Mononuclear cell (primary cell): ENCODE data around the gene YARS1. TPM values are rescaled to one million over a fixed set of nuclear protein-coding genes. Genes with fewer than 3 reads are reported as not detected.
"Not testable (repeated sequence)": the region's sequence is repeated elsewhere in the genome, so short reads cannot be mapped to it uniquely, and the experiment has no call there.

ENCODE experiments used
- H3K27me3 ChIP-seq: 2 replicates; pipeline ENCODE4 v1.6.0; 2011; ENCODE audit warnings: low read length, control low read depth; ENCODE audit not compliant: insufficient read depth
- H3K4me1 ChIP-seq: 2 replicates; pipeline ENCODE4 v1.5.1; 2011; ENCODE audit warnings: mild to moderate bottlenecking, low read length, control low read depth; ENCODE audit not compliant: insufficient read depth
- H3K4me3 ChIP-seq: 2 replicates; pipeline ENCODE4 v1.5.1; 2011; ENCODE audit warnings: mild to moderate bottlenecking, low read length, moderate library complexity
- H3K9me3 ChIP-seq: 2 replicates; pipeline ENCODE4 v1.5.1; 2011; ENCODE audit warnings: low read depth, mild to moderate bottlenecking, control low read depth, low read length
- total RNA-seq: library from RNA; depleted of rRNA; stranded (reverse); fragments of >200 nt; gene quantifications from one replicate; pipeline ENCODE4 v1.2.3, GENCODE V29; 2012

YARS1 gene
- total RNA-seq, 1 donor = 88.7 TPM

- H3K4me1 ChIP-seq = no peaks in the 10 kb centered on the region
- H3K9me3 ChIP-seq = no peaks in the 10 kb centered on the region
- no peaks in the 10 kb centered on the region for H3K27me3 ChIP-seq
- no peak overlapping the region for H3K4me3 ChIP-seq
These were observed 13.1 kb upstream of the YARS1 start for GRCh38 chr1:32830092-32830852.

- no peaks in the 10 kb centered on the region for H3K9me3 ChIP-seq
These were observed 11.2 kb upstream of the YARS1 start for GRCh38 chr1:32828341-32828740.

GRCh38 chr1:32825181-32825580 is 8.0 kb upstream of the YARS1 start:
- Histone ChIP-seq H3K27me3 (no peaks in the 10 kb centered on the region), H3K4me1 (peaks cover 11% of the 10 kb centered on the region), H3K9me3 (no peaks in the 10 kb centered on the region), H3K4me3 (no peak overlapping the region)

More at GRCh38 chr1:32828341-32828740, 11.2 kb upstream of the YARS1 start:
- no peaks in the 10 kb centered on the region for H3K27me3 ChIP-seq
- H3K4me1 ChIP-seq = no peaks in the 10 kb centered on the region
- no peak overlapping the region for H3K4me3 ChIP-seq

GRCh38 chr1:32818804-32819541 is 1.8 kb upstream of the YARS1 start:
- peaks cover 59% of the 10 kb centered on the region for H3K4me1 ChIP-seq
- no peaks in the 10 kb centered on the region for H3K9me3 ChIP-seq
- H3K4me3 ChIP-seq = peak overlapping the region; percentile 83
- H3K27me3 ChIP-seq = no peaks in the 10 kb centered on the region

- no peaks in the 10 kb centered on the region for H3K27me3 ChIP-seq
- H3K4me3 ChIP-seq = peak overlapping the region; percentile 83
- H3K4me1 ChIP-seq = peaks cover 59% of the 10 kb centered on the region
- H3K9me3 ChIP-seq = no peaks in the 10 kb centered on the region
These were observed 943 bp upstream of the YARS1 start for GRCh38 chr1:32817815-32818786.

- H3K9me3 ChIP-seq = no peaks in the 10 kb centered on the region
- H3K27me3 ChIP-seq = no peaks in the 10 kb centered on the region
- H3K4me3 ChIP-seq = peak overlapping the region; percentile 83
- H3K4me1 ChIP-seq = peaks cover 55% of the 10 kb centered on the region
These were observed 441 bp downstream of the YARS1 start for GRCh38 chr1:32816676-32817158.

GRCh38 chr1:32813941-32814739 is 3.0 kb downstream of the YARS1 start:
- Histone ChIP-seq H3K9me3 (no peaks in the 10 kb centered on the region), H3K27me3 (no peaks in the 10 kb centered on the region), H3K4me1 (peaks cover 39% of the 10 kb centered on the region), H3K4me3 (no peak overlapping the region)

GRCh38 chr1:32811917-32812316 is 5.2 kb downstream of the YARS1 start:
- Histone ChIP-seq H3K27me3 (no peaks in the 10 kb centered on the region), H3K4me1 (peaks cover 28% of the 10 kb centered on the region), H3K9me3 (no peaks in the 10 kb centered on the region), H3K4me3 (no peak overlapping the region)

- Histone ChIP-seq H3K27me3 (no peaks in the 10 kb centered on the region), H3K9me3 (no peaks in the 10 kb centered on the region), H3K4me1 (peaks cover 21% of the 10 kb centered on the region), H3K4me3 (no peak overlapping the region)
These were observed 5.9 kb downstream of the YARS1 start for GRCh38 chr1:32811265-32811664.

GRCh38 chr1:32810358-32810757 is 6.8 kb downstream of the YARS1 start:
- no peak overlapping the region for H3K4me3 ChIP-seq
- H3K4me1 ChIP-seq = peaks cover 12% of the 10 kb centered on the region
- H3K27me3 ChIP-seq = no peaks in the 10 kb centered on the region
- no peaks in the 10 kb centered on the region for H3K9me3 ChIP-seq

GRCh38 chr1:32808580-32808979 is 8.6 kb downstream of the YARS1 start:
- Histone ChIP-seq H3K27me3 (no peaks in the 10 kb centered on the region), H3K4me1 (no peaks in the 10 kb centered on the region), H3K4me3 (no peak overlapping the region), H3K9me3 (no peaks in the 10 kb centered on the region)

- H3K9me3 ChIP-seq = no peaks in the 10 kb centered on the region
- no peak overlapping the region for H3K4me3 ChIP-seq
- H3K27me3 ChIP-seq = no peaks in the 10 kb centered on the region
- H3K4me1 ChIP-seq = no peaks in the 10 kb centered on the region
These were observed 10.1 kb downstream of the YARS1 start for GRCh38 chr1:32806910-32807523.

- Histone ChIP-seq H3K27me3 (no peaks in the 10 kb centered on the region), H3K4me3 (no peak overlapping the region), H3K4me1 (peaks cover 3% of the 10 kb centered on the region), H3K9me3 (no peaks in the 10 kb centered on the region)
These were observed 10.9 kb downstream of the YARS1 start for GRCh38 chr1:32806290-32806689.

- not testable (repeated sequence) for H3K9me3 ChIP-seq, H3K27me3 ChIP-seq, H3K4me3 ChIP-seq
- peaks cover 19% of the 10 kb centered on the region for H3K4me1 ChIP-seq
These were observed 12.7 kb downstream of the YARS1 start for GRCh38 chr1:32804460-32804859.
